Measurements from ENCODE around the gene SMCO1.
"Not testable (repeated sequence)": the region's sequence is repeated elsewhere in the genome, so short reads cannot be mapped to it uniquely, and the experiment has no call there.

SMCO1 gene

DNA sequence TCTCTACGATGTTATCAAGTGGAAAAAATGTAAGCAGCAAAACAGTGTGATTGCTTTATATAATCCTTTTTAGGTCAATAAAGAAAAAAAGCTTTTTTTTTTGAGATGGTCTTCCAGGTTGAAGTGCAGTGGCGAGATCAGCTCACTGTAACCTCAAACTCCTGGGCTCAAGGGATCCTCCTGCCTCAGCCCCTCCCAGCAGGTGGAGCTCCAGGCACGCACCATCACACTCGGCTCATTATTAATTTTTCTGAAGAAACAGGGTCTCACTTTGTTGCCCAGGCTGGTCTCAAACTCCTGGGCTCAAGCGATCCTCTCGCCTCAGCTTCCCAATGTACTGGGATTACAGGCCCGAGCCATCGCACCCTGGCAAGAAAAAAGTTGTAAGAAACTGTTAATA is 28.9 kb downstream of the SMCO1 start:
- DNase-seq: peak; percentile 31 to 33

DNA sequence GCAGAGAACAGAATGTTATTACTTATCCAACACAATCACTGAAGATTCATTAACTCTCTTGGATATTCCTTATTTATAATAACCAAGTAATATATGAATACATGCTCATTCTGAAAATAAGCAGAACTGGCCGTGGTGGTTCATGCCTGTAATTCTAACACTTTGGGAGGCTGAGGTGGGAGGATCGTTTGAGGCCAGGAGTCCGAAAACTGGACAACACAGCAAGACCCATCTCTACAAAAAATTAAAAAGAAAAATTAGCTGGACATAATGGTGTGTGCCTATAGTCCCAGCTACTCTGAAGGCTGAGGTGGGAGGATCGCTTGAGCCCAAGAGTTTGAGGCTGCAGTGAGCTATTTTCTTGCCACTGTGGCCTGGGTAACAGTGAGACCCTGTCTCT is 37.5 kb downstream of the SMCO1 start:
- no peak for DNase-seq

DNA sequence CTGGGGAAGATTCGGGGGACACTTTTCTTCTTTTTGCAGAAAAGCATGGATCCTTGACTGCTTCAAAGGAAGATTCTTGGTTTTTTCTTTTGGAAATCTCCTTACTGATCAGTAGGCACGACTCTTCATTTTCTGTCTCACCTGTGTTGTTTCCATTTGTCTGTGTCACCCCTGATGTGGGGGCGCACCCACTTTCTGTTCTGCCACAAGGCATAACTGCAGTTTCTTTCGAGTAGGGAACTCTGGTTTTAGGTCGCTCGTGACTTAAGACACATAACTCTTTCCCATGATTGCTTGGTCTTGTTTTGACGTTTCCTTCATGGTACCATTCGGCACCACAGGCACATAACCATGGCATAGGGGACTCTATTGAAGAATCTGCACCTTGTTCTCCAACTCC is 42.9 kb downstream of the SMCO1 start:
- no peak for DNase-seq

DNA sequence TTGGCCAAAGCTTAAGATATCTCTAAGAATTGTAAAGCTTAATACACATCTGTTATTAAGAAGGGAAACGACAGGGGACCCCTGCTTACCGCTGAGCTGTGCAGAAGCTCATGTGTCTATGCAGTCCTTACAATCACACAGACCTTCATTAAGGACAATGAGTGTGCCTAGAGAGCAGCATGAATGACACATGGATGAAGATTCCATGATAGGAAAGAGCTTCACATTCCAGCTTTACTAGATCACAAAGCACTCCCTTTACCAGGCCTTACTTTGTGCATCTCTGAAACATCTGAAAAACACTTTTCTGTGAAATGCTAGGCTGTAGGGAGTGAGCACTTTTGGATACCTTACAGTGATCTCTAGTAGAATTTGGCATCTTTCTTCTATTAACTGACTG is 43.6 kb downstream of the SMCO1 start:
- DNase-seq: no peak

DNA sequence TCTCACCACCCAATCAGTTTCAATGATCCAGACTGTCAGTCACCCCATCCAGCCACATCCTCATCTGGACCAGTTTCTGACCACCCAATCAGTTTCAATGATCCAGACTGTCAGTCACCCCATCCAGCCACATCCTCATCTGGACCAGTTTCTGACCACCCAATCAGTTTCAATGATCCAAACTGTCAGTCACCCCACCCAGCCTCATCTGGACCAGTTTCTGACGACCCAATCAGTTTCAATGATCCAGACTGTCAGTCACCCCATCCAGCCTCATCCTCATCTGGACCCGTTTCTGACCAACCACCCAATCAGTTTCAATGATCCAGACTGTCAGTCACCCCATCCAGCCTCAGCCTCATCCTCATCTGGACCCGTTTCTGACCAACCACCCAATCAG is 45.0 kb downstream of the SMCO1 start:
- not testable (repeated sequence) for DNase-seq

DNA sequence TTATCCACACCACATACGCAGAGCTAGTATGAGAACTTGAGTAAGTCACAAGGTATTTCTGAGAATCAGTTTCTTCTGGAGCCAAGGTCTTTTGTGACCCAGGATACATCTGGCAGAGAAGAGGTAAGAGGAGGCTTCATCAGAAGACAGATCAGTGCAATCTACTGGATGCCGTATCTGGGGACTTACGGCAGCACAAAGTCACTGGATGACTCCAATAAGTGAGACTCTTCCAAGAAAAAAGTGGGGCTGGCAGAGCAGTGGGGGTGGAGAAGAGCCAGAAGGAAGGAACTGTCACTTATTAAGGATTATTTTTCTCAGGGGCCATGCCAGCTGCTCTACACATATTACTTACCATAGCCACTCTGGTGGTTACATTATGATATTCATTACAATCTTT is 51.3 kb downstream of the SMCO1 start:
- DNase-seq: no peak

DNA sequence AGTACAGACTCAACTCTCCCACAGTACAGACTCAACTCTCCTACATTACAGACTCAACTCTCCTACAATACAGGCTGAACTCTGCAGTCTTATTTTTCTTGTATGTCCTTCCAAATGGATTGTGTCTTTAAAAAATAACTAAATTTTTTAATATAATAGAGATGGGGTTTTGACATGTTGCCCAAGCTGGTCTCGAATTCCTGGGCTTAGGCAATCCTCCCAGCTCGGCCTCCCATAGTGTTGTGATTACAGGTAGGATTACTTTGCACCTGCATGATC is 51.7 kb downstream of the SMCO1 start:
- DNase-seq: no peak

DNA sequence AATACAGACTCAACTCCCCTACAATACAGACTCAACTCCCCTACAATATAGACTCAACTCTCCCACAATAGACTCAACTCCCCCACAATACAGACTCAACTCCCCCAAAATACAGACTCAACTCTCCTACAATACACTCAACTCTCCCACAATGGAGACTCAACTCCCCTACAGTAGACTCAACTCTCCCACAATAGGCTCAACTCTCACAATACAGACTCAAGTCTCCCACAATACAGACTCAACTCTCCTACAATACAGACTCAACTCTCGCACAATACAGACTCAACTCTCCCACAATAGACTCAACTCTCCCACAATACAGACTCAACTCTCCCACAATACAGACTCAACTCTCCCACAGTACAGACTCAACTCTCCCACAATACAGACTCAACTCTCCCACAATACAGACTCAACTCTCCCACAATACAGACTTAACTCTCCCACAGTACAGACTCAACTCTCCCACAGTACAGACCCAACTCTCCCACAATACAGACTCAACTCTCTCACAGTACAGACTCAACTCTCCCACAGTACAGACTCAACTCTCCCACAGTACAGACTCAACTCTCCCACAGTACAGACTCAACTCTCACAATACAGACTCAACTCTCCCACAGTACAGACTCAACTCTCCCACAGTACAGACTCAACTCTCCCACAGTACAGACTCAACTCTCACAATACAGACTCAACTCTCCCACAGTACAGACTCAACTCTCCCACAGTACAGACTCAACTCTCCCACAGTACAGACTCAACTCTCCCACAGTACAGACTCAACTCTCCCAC is 52.3 kb downstream of the SMCO1 start:
- not testable (repeated sequence) for DNase-seq

DNA sequence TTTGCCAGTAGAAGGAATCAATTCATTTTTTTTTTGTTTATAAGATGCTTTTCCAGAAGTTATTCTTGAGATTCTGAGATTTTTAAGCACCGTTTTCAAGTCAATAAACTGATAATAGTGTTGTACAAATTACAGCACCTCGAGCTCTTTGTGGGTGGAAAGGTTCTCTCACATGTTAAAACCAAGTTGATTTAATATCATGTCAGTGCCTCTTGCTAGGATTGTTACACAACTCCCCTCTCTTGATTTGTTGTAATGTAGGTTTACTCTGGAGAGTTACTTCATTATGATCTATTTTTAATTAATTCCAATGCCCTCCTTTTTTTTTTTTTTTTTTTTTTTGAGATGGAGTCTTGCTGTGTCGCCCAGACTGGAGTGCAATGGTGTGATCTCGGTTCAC is 57.1 kb downstream of the SMCO1 start:
- DNase-seq: no peak

DNA sequence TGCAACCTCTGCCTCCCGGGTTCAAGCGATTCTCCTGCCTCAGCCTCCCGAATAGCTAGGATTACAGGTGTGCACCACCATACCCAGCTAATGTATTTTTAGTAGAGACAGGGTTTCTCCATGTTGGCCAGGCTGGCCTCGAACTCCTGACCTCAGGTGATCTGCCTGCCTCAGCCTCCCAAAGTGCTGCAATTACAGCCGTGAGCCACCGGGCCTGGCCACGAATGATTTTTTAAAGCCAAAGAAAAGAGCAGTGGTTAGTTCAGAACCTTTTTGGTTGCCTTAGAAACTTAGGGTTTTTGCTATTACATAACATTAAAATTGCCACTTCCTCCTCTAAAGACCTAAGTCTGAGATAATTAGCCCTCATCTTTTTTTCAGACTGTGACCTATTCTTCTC is 57.7 kb downstream of the SMCO1 start:
- DNase-seq: not testable (repeated sequence)
